Stimulated activated CD4-positive, alpha-beta T cell treated with anti-CD3 and anti-CD28 coated beads, Interleukin-1b, Interleukin-23, amount 100 ng/mL, for 48 hours (primary cell): Measurements from ENCODE around the gene TCL1A.

Source experiments
- DNase-seq: peaks from one replicate; pipeline ENCODE4 v3.0.0-alpha.2; 2020

The TCL1A gene

DNA sequence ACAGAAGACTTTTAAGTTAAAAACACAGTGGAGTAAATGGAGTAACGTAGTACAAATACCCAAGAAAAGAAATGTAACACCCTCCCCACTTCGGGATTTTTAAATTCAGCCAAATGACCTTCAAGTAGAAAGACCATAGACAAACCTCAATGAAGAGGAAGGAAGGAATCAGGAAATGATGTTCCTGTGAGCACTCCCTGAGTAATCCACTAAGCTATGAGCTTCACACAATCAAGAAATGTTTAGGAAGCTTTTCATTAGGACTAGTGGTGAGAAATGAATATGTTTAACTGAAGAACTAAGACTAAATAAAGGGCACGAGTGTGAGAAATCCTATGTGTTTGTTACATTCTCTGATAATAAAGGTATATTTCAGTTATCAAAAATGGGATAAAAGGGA lies 10.1 kb downstream of the TCL1A start:
- DNase-seq = no peak

DNA sequence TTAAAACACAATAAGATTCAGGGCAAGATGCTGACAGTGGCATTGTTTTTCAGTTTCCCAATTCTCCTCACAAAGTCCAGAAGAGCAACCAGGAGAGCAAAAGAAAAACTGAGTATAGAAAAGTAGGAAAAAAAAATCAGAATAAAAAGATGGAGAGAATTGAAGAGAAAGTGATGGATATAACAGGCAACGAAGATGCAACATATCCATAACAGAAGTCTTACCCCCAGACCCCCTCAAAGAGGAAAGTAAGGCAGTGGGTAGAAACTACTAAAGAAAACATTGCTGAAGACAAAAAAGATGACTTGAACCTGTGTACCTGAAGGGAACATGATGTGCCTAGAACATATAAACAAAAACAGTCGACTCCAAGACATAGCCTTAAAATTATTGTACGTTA lies 10.6 kb downstream of the TCL1A start:
- DNase-seq = no peak

GRCh38 chr14:95701846-95702221 lies 12.1 kb downstream of the TCL1A start:
- no peak for DNase-seq

GRCh38 chr14:95700221-95700976 lies 13.5 kb downstream of the TCL1A start:
- DNase-seq = no peak

DNA sequence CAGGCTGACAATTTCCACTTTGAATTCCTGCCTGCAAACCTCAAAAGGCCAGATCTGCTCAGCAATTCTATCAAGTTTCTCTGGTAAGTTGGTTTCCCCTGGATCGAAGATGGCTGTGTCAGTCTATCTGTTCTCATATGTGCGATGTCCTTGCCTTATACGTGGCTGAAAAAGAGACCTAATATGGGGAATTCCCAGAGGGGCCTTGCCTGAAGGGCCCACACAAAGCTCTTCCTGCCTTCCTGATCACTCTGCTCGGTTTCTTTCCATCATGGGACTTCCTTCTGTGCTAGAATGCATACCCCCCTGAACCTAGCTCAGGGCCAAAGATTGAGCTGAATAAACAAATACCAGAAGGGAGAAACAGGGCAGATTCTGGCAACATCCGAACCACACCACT lies 14.5 kb downstream of the TCL1A start:
- no peak for DNase-seq

DNA sequence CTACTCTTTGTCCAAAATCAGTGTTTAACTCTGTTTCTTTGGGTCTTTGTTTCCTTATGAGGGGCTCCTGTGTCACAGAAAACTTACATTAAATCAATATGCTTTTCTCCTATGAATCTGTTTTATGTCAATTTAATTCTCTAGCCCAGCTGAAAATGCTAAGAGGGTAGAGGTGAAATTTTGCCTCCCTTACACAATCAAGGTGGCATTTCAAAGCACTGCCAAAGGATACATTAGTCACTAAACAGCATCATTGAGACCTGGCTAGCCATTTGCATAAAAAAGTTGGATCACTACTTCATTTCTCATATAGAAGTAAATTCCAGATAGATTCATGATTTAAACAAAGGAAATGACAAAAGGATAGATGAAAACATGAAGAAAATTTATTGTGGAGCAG lies 15.6 kb downstream of the TCL1A start:
- no peak for DNase-seq

DNA sequence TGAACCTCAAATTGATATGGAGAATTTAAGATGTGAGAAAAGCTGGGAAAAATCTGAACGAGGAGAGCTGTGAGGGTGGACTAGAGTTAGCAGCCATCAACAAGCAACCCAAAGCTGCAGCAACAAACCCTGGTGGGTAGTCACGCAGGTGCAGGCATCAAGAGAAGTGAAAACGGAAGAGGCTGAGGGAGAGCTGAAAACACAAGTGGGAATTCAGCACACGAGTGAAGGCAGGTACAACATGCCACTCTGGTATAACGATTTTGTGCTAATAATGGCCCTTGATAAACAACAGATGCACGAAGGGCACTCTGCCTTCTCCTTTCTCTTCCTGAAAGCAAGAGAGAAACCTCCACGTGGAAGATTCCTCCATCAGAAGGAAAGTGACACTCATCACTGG lies 16.2 kb downstream of the TCL1A start:
- no peak for DNase-seq

GRCh38 chr14:95696741-95697140 lies 17.2 kb downstream of the TCL1A start:
- DNase-seq = no peak

DNA sequence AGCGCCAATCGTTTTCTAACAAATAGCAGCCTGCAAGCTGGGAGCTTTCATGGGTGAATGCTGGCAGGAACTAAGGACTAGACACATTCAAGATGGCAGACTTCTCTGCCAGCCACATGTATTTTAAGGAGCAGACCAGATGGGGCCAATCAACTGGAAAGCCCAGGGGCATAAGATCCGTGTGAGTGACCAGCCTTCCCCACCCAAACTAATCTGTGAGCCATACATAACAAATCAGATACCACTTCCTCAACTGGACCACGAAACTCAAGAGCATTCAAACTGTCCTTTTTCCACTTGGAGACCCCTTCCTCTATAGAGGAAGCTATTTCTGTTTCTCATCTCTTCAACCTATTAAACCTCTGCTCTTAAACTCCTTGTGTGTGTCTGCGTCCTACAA lies 18.0 kb downstream of the TCL1A start:
- no peak for DNase-seq

- no peak for DNase-seq
These were observed 18.9 kb downstream of the TCL1A start for GRCh38 chr14:95695051-95695450.

GRCh38 chr14:95692109-95692508 lies 21.8 kb downstream of the TCL1A start:
- DNase-seq = no peak

DNA sequence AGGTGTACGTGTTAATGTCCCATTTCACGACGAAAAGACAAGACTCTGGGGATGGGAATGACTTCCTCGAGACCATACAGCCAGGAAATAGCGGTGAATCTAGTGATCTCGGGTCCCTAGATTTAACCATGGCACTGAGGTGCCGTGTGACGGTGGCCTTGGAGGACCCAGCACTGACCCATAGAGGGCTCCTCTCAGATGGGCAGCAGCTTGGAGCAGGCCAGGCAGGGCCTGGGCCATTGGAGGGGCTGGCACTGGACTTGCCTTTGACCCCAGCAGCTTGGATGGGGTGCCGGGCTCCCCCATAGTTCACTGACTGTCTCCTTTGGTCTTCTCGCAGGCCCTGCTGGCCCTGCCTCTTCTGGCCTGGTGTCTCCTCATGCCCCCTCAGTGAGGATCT lies 22.3 kb downstream of the TCL1A start:
- no peak for DNase-seq

DNA sequence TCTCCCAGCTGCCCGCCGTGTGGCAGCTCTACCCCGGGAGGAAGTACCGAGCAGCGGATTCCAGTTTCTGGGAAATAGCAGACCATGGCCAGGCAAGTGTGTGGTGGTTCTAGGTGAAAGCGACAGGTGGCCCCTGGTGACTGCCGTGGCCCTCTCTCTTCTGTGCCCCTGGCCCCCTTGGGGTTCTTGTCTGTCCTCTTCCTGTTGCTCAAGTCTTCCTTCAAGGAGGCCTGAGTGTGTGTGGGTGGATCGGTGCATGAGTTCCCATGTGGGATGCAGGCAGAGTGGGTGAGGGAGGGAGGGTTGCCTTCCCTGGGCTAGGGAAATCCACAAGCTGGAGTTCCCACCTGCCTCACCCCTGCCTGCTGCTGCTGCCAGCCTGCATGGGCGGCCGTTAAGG lies 23.1 kb downstream of the TCL1A start:
- DNase-seq = no peak

- DNase-seq = no peak
These were observed 24.5 kb downstream of the TCL1A start for GRCh38 chr14:95689441-95689840.

DNA sequence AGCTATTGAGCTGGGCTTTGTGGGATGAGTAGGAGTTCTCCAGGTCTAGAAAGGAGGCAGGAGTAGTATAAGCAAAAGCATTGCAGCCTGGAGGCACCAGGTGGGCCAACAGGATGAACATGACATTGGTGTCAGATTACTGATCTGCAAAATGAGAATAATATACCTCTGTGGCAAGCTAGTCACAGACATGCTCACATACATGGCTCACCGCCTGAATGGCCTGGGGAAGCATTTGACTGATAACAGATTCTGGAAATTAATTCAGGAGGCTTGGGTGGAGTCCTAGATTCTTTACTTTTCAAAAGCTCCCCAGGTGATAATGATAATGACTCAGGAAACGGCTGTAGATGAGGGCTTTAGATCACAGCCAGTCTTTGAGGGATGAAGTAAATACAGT lies 27.0 kb downstream of the TCL1A start:
- DNase-seq = no peak

- no peak for DNase-seq
These were observed 27.7 kb downstream of the TCL1A start, which contains the start of gene TCL1B for GRCh38 chr14:95685978-95686922. TCL1B (plus strand) TSS chr14:95686426; CDS start chr14:95686468, 42 bp downstream.

- peak; percentile 19 for DNase-seq
These were observed 30.1 kb downstream of the TCL1A start for GRCh38 chr14:95683793-95684192.

- DNase-seq = no peak
These were observed 32.8 kb downstream of the TCL1A start for GRCh38 chr14:95681153-95681552.

- no peak for DNase-seq
These were observed 33.8 kb downstream of the TCL1A start for GRCh38 chr14:95679998-95680735.

DNA sequence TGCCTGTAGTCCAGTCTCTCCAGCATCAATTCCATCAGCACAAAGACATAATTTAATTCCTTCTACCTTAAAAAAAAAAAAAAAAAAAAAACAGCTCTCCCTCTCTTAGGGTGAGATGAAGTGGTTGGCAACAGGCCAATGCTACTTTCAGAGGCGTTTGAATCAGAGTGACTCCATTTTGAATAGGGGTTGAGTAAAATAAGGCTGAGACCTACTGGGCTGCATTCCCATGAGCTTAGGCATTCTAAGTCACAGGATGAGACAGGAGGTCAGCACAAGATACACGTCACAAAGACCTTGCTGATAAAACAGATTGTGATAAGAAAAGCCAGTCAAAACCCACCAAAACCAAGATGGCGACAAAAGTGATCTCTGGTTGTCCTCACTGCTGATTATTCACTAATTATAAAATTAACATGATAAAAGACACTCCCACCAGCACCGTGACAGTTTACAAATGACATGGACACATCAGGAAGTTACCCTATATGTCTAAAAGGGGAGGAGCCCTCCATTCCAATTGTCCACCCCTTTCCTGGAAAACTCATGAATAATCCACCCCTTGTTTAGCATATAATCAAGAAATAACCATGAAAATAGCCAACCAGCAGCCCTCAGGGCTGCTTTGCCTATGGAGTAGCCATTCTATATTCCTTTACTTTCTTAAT lies 34.6 kb downstream of the TCL1A start:
- no peak for DNase-seq

DNA sequence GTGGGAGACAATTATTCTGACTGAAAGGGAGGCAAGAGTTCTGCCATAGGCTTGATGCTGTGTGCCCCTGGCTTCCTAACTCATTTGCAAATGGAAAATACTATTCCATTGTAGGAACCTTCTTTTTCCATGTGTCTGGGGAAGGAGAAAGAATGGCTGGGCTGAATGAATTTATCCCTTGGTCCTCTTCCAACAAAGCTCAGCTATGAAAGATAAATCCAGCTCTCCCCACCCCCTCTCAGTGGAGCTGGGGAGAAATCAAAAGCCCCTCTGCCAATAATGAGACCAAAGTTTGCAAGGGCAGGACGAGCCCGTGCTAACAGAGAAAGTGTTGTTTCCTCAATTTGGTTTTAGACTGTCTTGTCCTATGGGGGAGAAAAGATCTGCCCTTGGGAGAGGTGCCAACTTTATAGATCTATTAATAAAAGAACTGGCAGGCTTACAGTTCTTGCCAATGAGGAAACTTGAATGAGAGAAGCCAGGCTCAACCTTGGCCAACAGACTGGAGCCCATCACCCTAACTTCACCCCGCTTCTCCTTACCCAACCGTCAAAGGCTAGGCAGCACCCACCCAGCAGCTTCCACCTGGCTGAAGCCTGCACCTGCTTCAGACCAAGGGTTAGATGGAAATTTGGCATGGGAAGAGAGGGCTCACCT lies 36.6 kb downstream of the TCL1A start:
- DNase-seq = no peak

- DNase-seq = no peak
These were observed 38.4 kb downstream of the TCL1A start for GRCh38 chr14:95675486-95675885.
